Trophoblast cell (in vitro differentiated cells and primary cell): Measurements from ENCODE around the gene ERG.

Experiments
- DNase-seq, 2 donors: peaks; one replicate each; pipeline ENCODE4 v3.0.0-alpha.2; 2016
- H2AFZ ChIP-seq: 2 replicates; pipeline ENCODE4 v1.6.1; 2013; ENCODE audit warnings: low read length, moderate library complexity, mild to moderate bottlenecking; ENCODE audit not compliant: insufficient read depth, poor library complexity
- H2AK5ac ChIP-seq: 2 replicates; pipeline ENCODE4 v1.6.1; 2013; ENCODE audit warnings: mild to moderate bottlenecking, low read length
- H2BK120ac ChIP-seq: 2 replicates; pipeline ENCODE4 v1.6.1; 2013; ENCODE audit warnings: low read length, mild to moderate bottlenecking, moderate library complexity; ENCODE audit not compliant: insufficient read depth, poor library complexity
- H2BK12ac ChIP-seq: 2 replicates; pipeline ENCODE4 v1.6.1; 2013; ENCODE audit warnings: mild to moderate bottlenecking, low read length, moderate library complexity
- H2BK5ac ChIP-seq: 2 replicates; pipeline ENCODE4 v1.6.1; 2013; ENCODE audit warnings: low read length, low read depth, moderate library complexity, mild to moderate bottlenecking; ENCODE audit not compliant: poor library complexity
- H3K14ac ChIP-seq: 2 replicates; pipeline ENCODE4 v1.6.1; 2013; ENCODE audit warnings: mild to moderate bottlenecking, low read length
- H3K18ac ChIP-seq: 2 replicates; pipeline ENCODE4 v1.6.1; 2013; ENCODE audit warnings: mild to moderate bottlenecking, low read length
- H3K23ac ChIP-seq: 2 replicates; pipeline ENCODE4 v1.6.1; 2013; ENCODE audit warnings: low read length
- H3K27ac ChIP-seq: 2 replicates; pipeline ENCODE4 v1.5.1; 2013; ENCODE audit warnings: low read depth, mild to moderate bottlenecking, inconsistent platforms, low read length, moderate library complexity
- H3K27me3 ChIP-seq: 2 replicates; pipeline ENCODE4 v1.6.1; 2013; ENCODE audit warnings: inconsistent platforms, mild to moderate bottlenecking, low read length, moderate library complexity; ENCODE audit not compliant: insufficient read depth
- H3K36me3 ChIP-seq, 2 experiments: 1 replicate in 1 of 2; 2 replicates in 1 of 2; pipeline ENCODE4 v1.6.1; 2013; ENCODE audit warnings: low read length in 2 of 2, mild to moderate bottlenecking in 2 of 2, moderate library complexity in 1 of 2; ENCODE audit not compliant: insufficient read depth in 2 of 2, control insufficient read depth in 1 of 2
- H3K4ac ChIP-seq: 2 replicates; pipeline ENCODE4 v1.6.1; 2013; ENCODE audit warnings: low read depth, mild to moderate bottlenecking, low read length, moderate library complexity
- H3K4me1 ChIP-seq, 2 experiments: 1 replicate in 1 of 2; 2 replicates in 1 of 2; pipeline ENCODE4 v1.6.1; 2013; ENCODE audit warnings: low read length in 2 of 2, mild to moderate bottlenecking in 2 of 2, moderate library complexity in 1 of 2; ENCODE audit not compliant: insufficient read depth in 2 of 2, control insufficient read depth in 1 of 2
- H3K4me2 ChIP-seq: 2 replicates; pipeline ENCODE4 v1.6.1; 2013; ENCODE audit warnings: inconsistent platforms, mild to moderate bottlenecking, low read length, moderate library complexity
- H3K4me3 ChIP-seq: 2 replicates; pipeline ENCODE4 v1.5.1; 2013; ENCODE audit warnings: mild to moderate bottlenecking, low read depth, low read length, inconsistent platforms
- H3K79me1 ChIP-seq: one replicate; pipeline ENCODE4 v1.6.1; 2013; ENCODE audit warnings: low read length
- H3K79me2 ChIP-seq: 2 replicates; pipeline ENCODE4 v1.6.1; 2013; ENCODE audit warnings: low read length, mild to moderate bottlenecking; ENCODE audit not compliant: control insufficient read depth, insufficient read depth, poor library complexity
- H3K9ac ChIP-seq: 2 replicates; pipeline ENCODE4 v1.6.1; 2013; ENCODE audit warnings: mild to moderate bottlenecking, low read length
- H3K9me3 ChIP-seq: 2 replicates; pipeline ENCODE4 v1.6.1; 2013; ENCODE audit warnings: low read depth, mild to moderate bottlenecking, control low read depth, inconsistent platforms, low read length; ENCODE audit not compliant: insufficient read depth
- H4K12ac ChIP-seq: 2 replicates; pipeline ENCODE4 v1.6.1; 2013; ENCODE audit warnings: low read depth, mild to moderate bottlenecking, low read length, moderate library complexity
- H4K8ac ChIP-seq: 2 replicates; pipeline ENCODE4 v1.6.1; 2013; ENCODE audit warnings: low read depth, mild to moderate bottlenecking, low read length, moderate library complexity
- H4K91ac ChIP-seq: one replicate; pipeline ENCODE4 v1.6.1; 2013; ENCODE audit warnings: low read depth, mild to moderate bottlenecking, low read length, moderate library complexity
- WGBS: extraction: QIAGEN DNeasy Blood & Tissue Kit; methylation state at CpG from one replicate; pipeline ENCODE4 v1.1.7; 2013; ENCODE audit warnings: missing lambda C conversion rate; ENCODE audit not compliant: insufficient read length, insufficient coverage; ENCODE audit errors: extremely low coverage; 5-methylcytosine and 5-hydroxymethylcytosine counted together

Gene ERG

DNA sequence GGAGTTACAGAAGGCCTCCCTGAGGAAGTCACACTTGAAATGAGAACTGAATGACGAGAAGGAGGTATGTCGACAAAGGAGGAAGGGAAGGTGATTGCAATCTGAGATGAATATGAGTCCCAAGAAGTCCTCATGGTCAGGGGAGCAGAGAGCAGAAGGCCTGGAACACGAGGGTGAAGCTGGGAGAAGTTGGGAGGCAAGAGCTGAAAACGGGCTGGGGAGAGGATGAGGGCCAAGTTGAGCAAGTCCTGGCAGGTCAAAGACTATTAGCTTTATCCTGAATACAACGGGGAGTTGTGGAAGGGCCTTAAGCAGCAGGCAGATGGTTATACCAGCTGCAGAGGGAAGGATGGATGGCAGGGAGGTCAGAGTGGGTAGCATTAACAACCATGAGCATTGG, 152.0 kb downstream of the ERG start:
- no peak overlapping the region for H2BK12ac ChIP-seq
- no peaks in the 10 kb centered on the region for H3K9me3 ChIP-seq
- no peak overlapping the region for H3K14ac ChIP-seq
- WGBS = no CpG with 5 or more reads among the region's 5 CpGs
- no peaks in the 10 kb centered on the region for H3K27me3 ChIP-seq
- H3K36me3 ChIP-seq = no peaks in the 10 kb centered on the region
- H3K18ac ChIP-seq = no peak overlapping the region
- H3K4ac ChIP-seq = no peak overlapping the region
- no peak overlapping the region for H3K4me3 ChIP-seq
- H3K79me2 ChIP-seq = no peaks in the 10 kb centered on the region
- H2AFZ ChIP-seq = no peak overlapping the region
- no peak overlapping the region for H4K91ac ChIP-seq
- no peak for DNase-seq
- no peak overlapping the region for H3K9ac ChIP-seq
- peaks cover 0 to 2% of the 10 kb centered on the region in 2 experiments for H3K4me1 ChIP-seq
- H3K4me2 ChIP-seq = no peak overlapping the region
- no peak overlapping the region for H2BK5ac ChIP-seq
- no peak overlapping the region for H2BK120ac ChIP-seq
- no peak overlapping the region for H3K27ac ChIP-seq
- no peak overlapping the region for H2AK5ac ChIP-seq
- no peak overlapping the region for H4K12ac ChIP-seq
- H4K8ac ChIP-seq = no peak overlapping the region
- H3K23ac ChIP-seq = no peak overlapping the region
- H3K79me1 ChIP-seq = peaks cover 3% of the 10 kb centered on the region

GRCh38 chr21:38343691-38344090, 154.6 kb downstream of the ERG start:
- no peaks in the 10 kb centered on the region for H3K9me3 ChIP-seq
- H3K4me1 ChIP-seq = no peaks in the 10 kb centered on the region
- no peak overlapping the region for H2AFZ ChIP-seq
- H3K4me3 ChIP-seq = no peak overlapping the region
- DNase-seq = no peak
- H3K14ac ChIP-seq = no peak overlapping the region
- H2AK5ac ChIP-seq = no peak overlapping the region
- no peak overlapping the region for H3K18ac ChIP-seq
- H2BK12ac ChIP-seq = no peak overlapping the region
- H3K4me2 ChIP-seq = no peak overlapping the region
- no peaks in the 10 kb centered on the region for H3K79me2 ChIP-seq
- no peak overlapping the region for H4K91ac ChIP-seq
- no peaks in the 10 kb centered on the region for H3K27me3 ChIP-seq
- no peak overlapping the region for H3K4ac ChIP-seq
- H4K8ac ChIP-seq = no peak overlapping the region
- no peak overlapping the region for H2BK120ac ChIP-seq
- no peak overlapping the region for H4K12ac ChIP-seq
- no peak overlapping the region for H2BK5ac ChIP-seq
- H3K9ac ChIP-seq = no peak overlapping the region
- no CpG with 5 or more reads among the region's 6 CpGs for WGBS
- H3K23ac ChIP-seq = no peak overlapping the region
- no peak overlapping the region for H3K27ac ChIP-seq
- H3K36me3 ChIP-seq = no peaks in the 10 kb centered on the region
- H3K79me1 ChIP-seq = no peaks in the 10 kb centered on the region

GRCh38 chr21:38342739-38343138, 155.5 kb downstream of the ERG start:
- DNase-seq = no peak
- no peaks in the 10 kb centered on the region for H3K36me3 ChIP-seq
- H3K4me1 ChIP-seq = no peaks in the 10 kb centered on the region
- no peak overlapping the region for H2AFZ ChIP-seq
- H2BK120ac ChIP-seq = no peak overlapping the region
- H3K14ac ChIP-seq = no peak overlapping the region
- H3K9ac ChIP-seq = no peak overlapping the region
- H2BK5ac ChIP-seq = no peak overlapping the region
- no peak overlapping the region for H4K91ac ChIP-seq
- H4K12ac ChIP-seq = no peak overlapping the region
- no peak overlapping the region for H2BK12ac ChIP-seq
- H2AK5ac ChIP-seq = no peak overlapping the region
- no peak overlapping the region for H3K27ac ChIP-seq
- no peaks in the 10 kb centered on the region for H3K79me2 ChIP-seq
- H4K8ac ChIP-seq = no peak overlapping the region
- H3K9me3 ChIP-seq = no peaks in the 10 kb centered on the region
- H3K79me1 ChIP-seq = no peaks in the 10 kb centered on the region
- no CpG with 5 or more reads among the region's 1 CpG for WGBS
- H3K4me2 ChIP-seq = no peak overlapping the region
- H3K27me3 ChIP-seq = no peaks in the 10 kb centered on the region
- H3K23ac ChIP-seq = no peak overlapping the region
- H3K18ac ChIP-seq = no peak overlapping the region
- no peak overlapping the region for H3K4ac ChIP-seq
- no peak overlapping the region for H3K4me3 ChIP-seq

DNA sequence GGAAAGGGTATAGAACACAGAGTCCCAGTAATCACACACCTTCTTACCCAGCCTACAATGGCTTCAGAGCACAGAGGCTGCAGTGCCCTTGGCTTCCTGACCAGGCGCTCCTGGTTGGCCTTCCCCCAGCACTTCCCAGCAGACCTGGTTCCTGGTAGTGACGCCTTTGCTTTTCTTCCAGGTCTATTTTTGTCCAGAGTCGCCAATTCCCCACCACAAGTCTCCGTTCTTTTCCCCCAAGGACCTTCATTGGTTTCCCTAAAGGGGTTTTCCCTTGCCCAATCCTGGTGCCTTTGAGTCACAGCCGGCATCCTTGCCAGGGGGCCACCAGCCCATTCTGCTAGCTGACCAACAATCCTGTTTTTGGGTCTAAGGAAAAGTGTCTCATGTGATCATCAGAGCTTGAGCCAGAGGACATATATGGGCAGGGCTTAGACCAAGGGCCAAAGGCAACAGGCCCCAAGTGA, 156.7 kb downstream of the ERG start:
- Histone ChIP-seq H2BK120ac (no peak overlapping the region), H3K79me2 (no peaks in the 10 kb centered on the region), H3K4me2 (no peak overlapping the region), H4K8ac (no peak overlapping the region), H4K91ac (no peak overlapping the region), H2BK5ac (no peak overlapping the region), H3K9ac (no peak overlapping the region), H3K23ac (no peak overlapping the region), H3K27ac (no peak overlapping the region), H2AFZ (no peak overlapping the region), H2BK12ac (no peak overlapping the region), H2AK5ac (no peak overlapping the region), H4K12ac (no peak overlapping the region), H3K4me1 (no peaks in the 10 kb centered on the region), H3K14ac (no peak overlapping the region), H3K27me3 (no peaks in the 10 kb centered on the region), H3K9me3 (no peaks in the 10 kb centered on the region), H3K4me3 (no peak overlapping the region), H3K18ac (no peak overlapping the region), H3K4ac (no peak overlapping the region), H3K79me1 (no peaks in the 10 kb centered on the region), H3K36me3 (no peaks in the 10 kb centered on the region)
- DNase-seq = no peak
- WGBS = no CpG with 5 or more reads among the region's 5 CpGs
